HCT116 (cell line): ENCODE measurements around the gene MTARC2. TPM values are rescaled to one million over a fixed set of nuclear protein-coding genes. Genes with fewer than 3 reads are reported as not detected.

Experiments used
- ATAC-seq: fragments of 200-7000 bp; cut with Tn5 transposase; 2 replicates; pipeline ENCODE4 v1.9.1; 2020; ENCODE audit warnings: mild to moderate bottlenecking, moderate library complexity
- BruUV-seq: library from RNA; stranded (reverse); fragments of 400-500 nt; replicated peaks from 2 replicates; lab custom pipeline; 2021; lab: Mats Ljungman, UMichigan
- CTCF ChIA-PET: fragments of 300-600 bp; sonication (Branson Sonifier 250); formaldehyde crosslinking; loops from one replicate; lab custom pipeline; 2021; ENCODE audit warnings: antibody characterized with exemption; lab: Charles Lee
- POLR2A ChIA-PET: fragments of 300-600, 350-600 bp; sonication (Branson Sonifier 250); formaldehyde crosslinking; loops from one replicate; lab custom pipeline; 2021; ENCODE audit warnings: antibody characterized with exemption; lab: Charles Lee
- RAD21 ChIA-PET, 2 experiments: fragments of 300-600 bp; sonication (Branson Sonifier 250); formaldehyde crosslinking; loops; one replicate each; lab custom pipeline; 2023; ENCODE audit warnings: low total read pairs in 2 of 2; ENCODE audit not compliant: uncharacterized antibody in 2 of 2, unreplicated experiment in 2 of 2, low non-redundant PET in 1 of 2; lab: Charles Lee
- DNase-seq: peaks from one replicate; pipeline ENCODE4 v3.0.0-alpha.2; 2010; ENCODE audit warnings: low read depth, low spot score
- H2AFZ ChIP-seq: fragments of 200-600 bp; shearing (Covaris generic), sonication (generic); 2 replicates; pipeline ENCODE4 v1.6.1; 2017; ENCODE audit warnings: low read depth, mixed run types, mixed read lengths, antibody characterized with exemption, low read length; ENCODE audit not compliant: poor library complexity, severe bottlenecking
- H3K27ac ChIP-seq: 2 replicates; pipeline ENCODE4 v1.5.1; 2012; ENCODE audit warnings: low read depth, low read length
- H3K27me3 ChIP-seq: fragments of 200-600 bp; sonication (generic); 2 replicates; pipeline ENCODE4 v1.6.1; 2016; ENCODE audit warnings: mixed run types, low read length, mixed read lengths; ENCODE audit not compliant: insufficient read depth
- H3K36me3 ChIP-seq, 2 experiments: fragments of 200-500 bp in 1 of 2; fragments of 200-600 bp in 1 of 2; sonication (Bioruptor generic) in 1 of 2; sonication (generic) in 1 of 2; 2 replicates each; pipeline versions ENCODE4 v1.5.1 to v1.6.1; 2014 to 2016; ENCODE audit warnings: low read length in 2 of 2, inconsistent platforms in 1 of 2, mixed read lengths in 1 of 2, mixed run types in 1 of 2; ENCODE audit not compliant: insufficient read depth in 2 of 2, control insufficient read depth in 1 of 2
- H3K4me1 ChIP-seq, 2 experiments: fragments of 200-600 bp in 1 of 2; sonication (generic) in 1 of 2; 2 replicates each; pipeline versions ENCODE4 v1.5.1 to v1.6.1; 2012 to 2017; ENCODE audit warnings: low read length in 2 of 2, inconsistent platforms in 1 of 2, mild to moderate bottlenecking in 1 of 2, mixed read lengths in 1 of 2, mixed run types in 1 of 2, moderate library complexity in 1 of 2; ENCODE audit not compliant: insufficient read depth in 2 of 2, control insufficient read depth in 1 of 2
- H3K4me2 ChIP-seq: fragments of 200-600 bp; sonication (generic); 2 replicates; pipeline ENCODE4 v1.6.1; 2017; ENCODE audit warnings: mixed run types, low read length, mixed read lengths
- H3K4me3 ChIP-seq, 2 experiments: fragments of 200-600 bp in 1 of 2; sonication (generic) in 1 of 2; replicated peaks in 1 of 2; 2 replicates each; pipeline ENCODE4 v1.5.1; 2011 to 2016; ENCODE audit warnings: low read length in 2 of 2, control low read depth in 1 of 2, low read depth in 1 of 2, mild to moderate bottlenecking in 1 of 2, mixed read lengths in 1 of 2, mixed run types in 1 of 2
- H3K79me2 ChIP-seq: fragments of 200-600 bp; sonication (generic); 2 replicates; pipeline ENCODE4 v1.6.1; 2017; ENCODE audit warnings: mild to moderate bottlenecking, mixed run types, low read length, moderate library complexity, mixed read lengths; ENCODE audit not compliant: insufficient read depth
- H3K9ac ChIP-seq: fragments of 200-600 bp; sonication (generic); 2 replicates; pipeline ENCODE4 v1.6.1; 2016; ENCODE audit warnings: low read length, mixed read lengths
- H3K9me2 ChIP-seq: fragments of 200-600 bp; sonication (generic), shearing (Covaris generic); 2 replicates; pipeline ENCODE4 v1.6.1; 2017; ENCODE audit warnings: mixed run types, mild to moderate bottlenecking, moderate library complexity; ENCODE audit not compliant: insufficient read depth
- H3K9me3 ChIP-seq, 2 experiments: fragments of 200-500 bp in 1 of 2; fragments of 200-600 bp in 1 of 2; sonication (Bioruptor generic) in 1 of 2; sonication (generic) in 1 of 2; 2 replicates each; pipeline ENCODE4 v1.6.1; 2014 to 2017; ENCODE audit warnings: low read length in 2 of 2, mixed read lengths in 2 of 2, inconsistent platforms in 1 of 2, low read depth in 1 of 2, mild to moderate bottlenecking in 1 of 2, mixed run types in 1 of 2, moderate library complexity in 1 of 2; ENCODE audit not compliant: control insufficient read depth in 1 of 2, insufficient read depth in 1 of 2
- H4K20me1 ChIP-seq: fragments of 200-600 bp; sonication (generic), shearing (Covaris generic); 2 replicates; pipeline ENCODE4 v1.6.1; 2017; ENCODE audit warnings: mixed run types, mild to moderate bottlenecking, moderate library complexity; ENCODE audit not compliant: insufficient read depth
- ATF3 ChIP-seq: IDR thresholded peaks from 2 replicates; pipeline ENCODE4 v1.6.1; 2012
- CBX3 ChIP-seq: IDR thresholded peaks from 2 replicates; pipeline ENCODE4 v1.6.1; 2012; ENCODE audit warnings: low read depth
- CEBPB ChIP-seq: IDR thresholded peaks from 2 replicates; pipeline ENCODE4 v1.6.1; 2012; ENCODE audit warnings: low read depth
- ELF1 ChIP-seq: IDR thresholded peaks from 2 replicates; pipeline ENCODE4 v1.6.1; 2012; ENCODE audit warnings: low read depth, borderline replicate concordance
- EZH2 ChIP-seq: fragments of 200-600 bp; sonication (generic); IDR thresholded peaks from 2 replicates; pipeline ENCODE4 v1.6.1; 2017; ENCODE audit warnings: antibody characterized with exemption, mixed run types
- EZH2phosphoT487 ChIP-seq: fragments of 200-600 bp; IDR thresholded peaks from 2 replicates; pipeline ENCODE4 v1.6.1; 2018; ENCODE audit warnings: antibody characterized with exemption, borderline replicate concordance
- FOSL1 ChIP-seq: IDR thresholded peaks from 2 replicates; pipeline ENCODE4 v1.6.1; 2012; ENCODE audit warnings: low read depth
- JUND ChIP-seq: IDR thresholded peaks from 2 replicates; pipeline ENCODE4 v1.6.1; 2012
- MAX ChIP-seq: IDR thresholded peaks from 2 replicates; pipeline ENCODE4 v1.6.1; 2012
- POLR2A ChIP-seq: IDR thresholded peaks from 2 replicates; pipeline ENCODE4 v1.7.0; 2011; ENCODE audit warnings: borderline replicate concordance; ENCODE audit not compliant: insufficient read depth, insufficient read length; ENCODE audit errors: extremely low read depth
- POLR2AphosphoS5 ChIP-seq: IDR thresholded peaks from 2 replicates; pipeline ENCODE4 v1.6.1; 2011; ENCODE audit warnings: mild to moderate bottlenecking, low read depth, low read length, moderate library complexity
- REST ChIP-seq: IDR thresholded peaks from 2 replicates; pipeline ENCODE4 v1.6.1; 2012; ENCODE audit warnings: low read depth
- SIN3A ChIP-seq: IDR thresholded peaks from 2 replicates; pipeline ENCODE4 v1.6.1; 2012; ENCODE audit warnings: low read depth
- SP1 ChIP-seq: IDR thresholded peaks from 2 replicates; pipeline ENCODE4 v1.6.1; 2012; ENCODE audit warnings: low read depth
- SRF ChIP-seq: IDR thresholded peaks from 2 replicates; pipeline ENCODE4 v1.6.1; 2012; ENCODE audit warnings: low read depth
- TCF7L2 ChIP-seq: IDR thresholded peaks from 2 replicates; pipeline ENCODE4 v1.7.0; 2011; ENCODE audit warnings: borderline replicate concordance, inconsistent platforms; ENCODE audit not compliant: insufficient read depth, insufficient read length; ENCODE audit errors: extremely low read depth
- ZFX ChIP-seq: fragments of 450-650 bp; IDR thresholded peaks from 2 replicates; pipeline ENCODE4 v1.6.1; 2017
- ZNF274 ChIP-seq: fragments of 200-500 bp; sonication (Bioruptor generic); IDR thresholded peaks from 2 replicates; pipeline ENCODE4 v1.6.1; 2014; ENCODE audit warnings: mild to moderate bottlenecking, low read depth, low read length, inconsistent platforms
- intact Hi-C: fragments of 100-400 bp; cut with micrococcal nuclease; formaldehyde crosslinking; loops from 2 replicates; pipeline ENCODE4 v1.10.0; 2022
- total RNA-seq: library from RNA; stranded (reverse); gene quantifications from one replicate; pipeline ENCODE4 v1.2.1, GENCODE V29; 2021; ENCODE audit not compliant: unreplicated experiment
- TF ChIP-seq, protein P1 (sequence below), 3 experiments: fragments of 200-600 bp in 1 of 3; sonication (generic) in 1 of 3; IDR thresholded peaks in 2 of 3; conservative IDR thresholded peaks in 1 of 3; 2 replicates each; pipeline ENCODE4 v1.5.1; 2012 to 2017; ENCODE audit warnings: low read depth in 2 of 3, low read length in 2 of 3, antibody characterized with exemption in 1 of 3, borderline replicate concordance in 1 of 3, control low read depth in 1 of 3, mild to moderate bottlenecking in 1 of 3, mixed read lengths in 1 of 3, mixed run types in 1 of 3, moderate library complexity in 1 of 3; ENCODE audit not compliant: insufficient read depth in 1 of 3
- TF ChIP-seq, protein P2 (sequence below): IDR thresholded peaks from 2 replicates; pipeline ENCODE4 v1.6.1; 2011; ENCODE audit warnings: mild to moderate bottlenecking, low read length, moderate library complexity; ENCODE audit not compliant: insufficient replicate concordance; ENCODE audit errors: extremely low read depth

The MTARC2 gene
- total RNA-seq, 1 experiment from 2014 or later: 16.6 TPM

DNA sequence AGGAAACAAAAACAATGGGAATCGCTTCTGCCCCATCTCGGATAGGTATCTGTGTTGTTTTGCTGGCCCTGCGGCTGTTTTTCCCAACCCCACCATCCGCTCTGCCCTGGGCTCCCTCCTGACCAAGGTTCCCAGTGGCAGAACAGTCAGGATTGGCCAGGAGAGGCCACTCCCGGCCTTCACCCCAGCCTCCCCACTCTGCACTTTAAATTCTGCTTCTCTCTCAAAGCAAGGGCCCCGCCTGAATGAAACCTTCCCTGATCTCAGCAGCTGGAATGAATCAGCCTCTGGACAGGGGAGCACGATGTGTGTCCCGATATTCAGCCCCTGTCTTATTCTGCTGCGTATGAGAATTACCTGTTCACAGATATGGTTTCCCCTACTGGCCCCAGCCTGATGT, 41.6 kb upstream of the MTARC2 start:
- no peaks in the 10 kb centered on the region for H3K36me3 ChIP-seq
- H3K27ac ChIP-seq: no peak overlapping the region
- H3K9ac ChIP-seq: no peak overlapping the region
- no peak overlapping the region for H2AFZ ChIP-seq
- H3K4me1 ChIP-seq: no peaks in the 10 kb centered on the region
- H3K79me2 ChIP-seq: no peaks in the 10 kb centered on the region
- intact Hi-C loops: no loop called here
- H3K27me3 ChIP-seq: no peaks in the 10 kb centered on the region
- H3K4me2 ChIP-seq: no peak overlapping the region
- BruUV-seq: no TSS peak
- H3K9me3 ChIP-seq: no peaks in the 10 kb centered on the region
- CTCF ChIA-PET: interaction anchor here (2.0 kb wide), 1 partner anchor 27 kb away, joined by 6 read pairs; no protein-coding TSS in a partner anchor
- no peaks in the 10 kb centered on the region for H4K20me1 ChIP-seq
- no peak for TF ChIP-seq JUND
- no peak for TF ChIP-seq ZNF274
- TF ChIP-seq SIN3A: no peak
- TF ChIP-seq TCF7L2: no peak
- no peak for TF ChIP-seq POLR2AphosphoS5
- no peak for TF ChIP-seq SRF
- TF ChIP-seq POLR2A: no peak
- no peak for TF ChIP-seq ZFX
- TF ChIP-seq, protein P1, sequence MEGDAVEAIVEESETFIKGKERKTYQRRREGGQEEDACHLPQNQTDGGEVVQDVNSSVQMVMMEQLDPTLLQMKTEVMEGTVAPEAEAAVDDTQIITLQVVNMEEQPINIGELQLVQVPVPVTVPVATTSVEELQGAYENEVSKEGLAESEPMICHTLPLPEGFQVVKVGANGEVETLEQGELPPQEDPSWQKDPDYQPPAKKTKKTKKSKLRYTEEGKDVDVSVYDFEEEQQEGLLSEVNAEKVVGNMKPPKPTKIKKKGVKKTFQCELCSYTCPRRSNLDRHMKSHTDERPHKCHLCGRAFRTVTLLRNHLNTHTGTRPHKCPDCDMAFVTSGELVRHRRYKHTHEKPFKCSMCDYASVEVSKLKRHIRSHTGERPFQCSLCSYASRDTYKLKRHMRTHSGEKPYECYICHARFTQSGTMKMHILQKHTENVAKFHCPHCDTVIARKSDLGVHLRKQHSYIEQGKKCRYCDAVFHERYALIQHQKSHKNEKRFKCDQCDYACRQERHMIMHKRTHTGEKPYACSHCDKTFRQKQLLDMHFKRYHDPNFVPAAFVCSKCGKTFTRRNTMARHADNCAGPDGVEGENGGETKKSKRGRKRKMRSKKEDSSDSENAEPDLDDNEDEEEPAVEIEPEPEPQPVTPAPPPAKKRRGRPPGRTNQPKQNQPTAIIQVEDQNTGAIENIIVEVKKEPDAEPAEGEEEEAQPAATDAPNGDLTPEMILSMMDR (IDR thresholded peaks at IDR 0.05 in 2 of 3, conservative IDR thresholded peaks at IDR 0.05 in 1 of 3; ENCODE audit: borderline replicate concordance in 1 of 3, insufficient read depth in 1 of 3, low read depth in 2 of 3, low read length in 2 of 3): no peak
- no peak for TF ChIP-seq FOSL1
- no peak for TF ChIP-seq MAX
- TF ChIP-seq, protein P2, sequence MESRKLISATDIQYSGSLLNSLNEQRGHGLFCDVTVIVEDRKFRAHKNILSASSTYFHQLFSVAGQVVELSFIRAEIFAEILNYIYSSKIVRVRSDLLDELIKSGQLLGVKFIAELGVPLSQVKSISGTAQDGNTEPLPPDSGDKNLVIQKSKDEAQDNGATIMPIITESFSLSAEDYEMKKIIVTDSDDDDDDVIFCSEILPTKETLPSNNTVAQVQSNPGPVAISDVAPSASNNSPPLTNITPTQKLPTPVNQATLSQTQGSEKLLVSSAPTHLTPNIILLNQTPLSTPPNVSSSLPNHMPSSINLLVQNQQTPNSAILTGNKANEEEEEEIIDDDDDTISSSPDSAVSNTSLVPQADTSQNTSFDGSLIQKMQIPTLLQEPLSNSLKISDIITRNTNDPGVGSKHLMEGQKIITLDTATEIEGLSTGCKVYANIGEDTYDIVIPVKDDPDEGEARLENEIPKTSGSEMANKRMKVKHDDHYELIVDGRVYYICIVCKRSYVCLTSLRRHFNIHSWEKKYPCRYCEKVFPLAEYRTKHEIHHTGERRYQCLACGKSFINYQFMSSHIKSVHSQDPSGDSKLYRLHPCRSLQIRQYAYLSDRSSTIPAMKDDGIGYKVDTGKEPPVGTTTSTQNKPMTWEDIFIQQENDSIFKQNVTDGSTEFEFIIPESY: no peak
- TF ChIP-seq EZH2: no peak
- TF ChIP-seq EZH2phosphoT487: no peak
- TF ChIP-seq ATF3: no peak
- TF ChIP-seq ELF1: no peak
- TF ChIP-seq SP1: no peak
- TF ChIP-seq REST: no peak
- TF ChIP-seq CBX3: no peak
- no peak for TF ChIP-seq CEBPB
- no peak for ATAC-seq
- POLR2A ChIA-PET: no interaction called here
- H3K9me2 ChIP-seq: no peaks in the 10 kb centered on the region
- no peak for DNase-seq
- RAD21 ChIA-PET: no interaction called here
- H3K4me3 ChIP-seq: no peak overlapping the region
